OCI-LY7 (cell line): ENCODE data around the gene SCAF8. TPM values are rescaled to one million over a fixed set of nuclear protein-coding genes. Genes with fewer than 3 reads are reported as not detected.

ENCODE experiments used
- BruUV-seq: library from RNA; stranded (reverse); fragments of 400-500 nt; replicated peaks from 2 replicates; lab custom pipeline; 2021; lab: Mats Ljungman, UMichigan
- CTCF ChIA-PET: fragments of 300-600 bp; sonication (Branson Sonifier 250); formaldehyde crosslinking; loops from one replicate; lab custom pipeline; 2022; ENCODE audit warnings: antibody characterized with exemption; ENCODE audit not compliant: unreplicated experiment; lab: Charles Lee
- POLR2A ChIA-PET: fragments of 300-600 bp; sonication (Branson Sonifier 250); formaldehyde crosslinking; loops from one replicate; lab custom pipeline; 2022; ENCODE audit warnings: antibody characterized with exemption; lab: Charles Lee
- DNase-seq: peaks from one replicate; pipeline ENCODE4 v3.0.0-alpha.2; 2015; ENCODE audit warnings: low spot score
- H2AFZ ChIP-seq: fragments of 200-600 bp; sonication (generic), shearing (Covaris generic); 2 replicates; pipeline ENCODE4 v1.6.1; 2014; ENCODE audit warnings: mild to moderate bottlenecking, antibody characterized with exemption, low read length, moderate library complexity
- H3K27ac ChIP-seq: fragments of 200-600 bp; sonication (generic); 2 replicates; pipeline ENCODE4 v1.5.1; 2014; ENCODE audit warnings: mixed run types, low read depth, mild to moderate bottlenecking, moderate library complexity, low read length, inconsistent platforms; ENCODE audit not compliant: poor library complexity, severe bottlenecking
- H3K36me3 ChIP-seq: fragments of 200-600 bp; sonication (generic); 2 replicates; pipeline ENCODE4 v1.6.1; 2014; ENCODE audit warnings: mild to moderate bottlenecking, antibody characterized with exemption, low read length, moderate library complexity, mixed read lengths; ENCODE audit not compliant: insufficient read depth
- H3K4me1 ChIP-seq: fragments of 200-600 bp; sonication (generic); 2 replicates; pipeline ENCODE4 v1.5.1; 2014; ENCODE audit warnings: mild to moderate bottlenecking, low read length; ENCODE audit not compliant: insufficient read depth, poor library complexity, severe bottlenecking
- H3K4me2 ChIP-seq: fragments of 200-600 bp; sonication (generic); 2 replicates; pipeline ENCODE4 v1.6.1; 2014; ENCODE audit warnings: mild to moderate bottlenecking, low read length
- H3K4me3 ChIP-seq: fragments of 200-600 bp; sonication (generic); 2 replicates; pipeline ENCODE4 v1.5.1; 2014; ENCODE audit warnings: mild to moderate bottlenecking, low read depth, low read length; ENCODE audit not compliant: poor library complexity, severe bottlenecking
- H3K79me2 ChIP-seq: fragments of 200-600 bp; sonication (generic); 2 replicates; pipeline ENCODE4 v1.6.1; 2016; ENCODE audit warnings: low read depth, mild to moderate bottlenecking, low read length, moderate library complexity, mixed read lengths; ENCODE audit not compliant: insufficient read depth
- H3K9me2 ChIP-seq: fragments of 200-600 bp; sonication (generic); 2 replicates; pipeline ENCODE4 v1.6.1; 2016; ENCODE audit warnings: mild to moderate bottlenecking, low read length, mixed read lengths; ENCODE audit not compliant: insufficient read depth
- H3K9me3 ChIP-seq: fragments of 200-600 bp; sonication (generic); 2 replicates; pipeline ENCODE4 v1.6.1; 2014; ENCODE audit warnings: mild to moderate bottlenecking, mixed run types, low read length, mixed read lengths
- H4K20me1 ChIP-seq: fragments of 200-600 bp; sonication (generic); 2 replicates; pipeline ENCODE4 v1.6.1; 2014; ENCODE audit warnings: mild to moderate bottlenecking, antibody characterized with exemption, low read length, moderate library complexity, mixed read lengths; ENCODE audit not compliant: insufficient read depth
- CTCF ChIP-seq: fragments of 200-600 bp; sonication (generic); conservative IDR thresholded peaks from 2 replicates; pipeline ENCODE4 v1.5.1; 2014; ENCODE audit warnings: mild to moderate bottlenecking, antibody characterized with exemption, low read length, moderate library complexity, mixed read lengths
- EZH2phosphoT487 ChIP-seq: fragments of 200-600 bp; sonication (generic); IDR thresholded peaks from 2 replicates; pipeline ENCODE4 v1.6.1; 2018; ENCODE audit warnings: low read depth, borderline replicate concordance, mild to moderate bottlenecking, mixed run types, antibody characterized with exemption, low read length, moderate library complexity, mixed read lengths
- intact Hi-C: fragments of 100-400 bp; cut with micrococcal nuclease; formaldehyde crosslinking; loops from one replicate; pipeline ENCODE4 v1.10.0; 2022; ENCODE audit not compliant: unreplicated experiment
- total RNA-seq, 2 experiments: library from RNA; depleted of rRNA in 1 of 2; stranded (reverse); fragments of >200 nt in 1 of 2; shearing (Covaris generic) in 1 of 2; gene quantifications; 2 replicates each; pipeline ENCODE4 v1.2.3, GENCODE V29; 2014 to 2022

SCAF8 gene
- total RNA-seq, 2 experiments from 2014 or later = 25.8 to 47.0 TPM

DNA sequence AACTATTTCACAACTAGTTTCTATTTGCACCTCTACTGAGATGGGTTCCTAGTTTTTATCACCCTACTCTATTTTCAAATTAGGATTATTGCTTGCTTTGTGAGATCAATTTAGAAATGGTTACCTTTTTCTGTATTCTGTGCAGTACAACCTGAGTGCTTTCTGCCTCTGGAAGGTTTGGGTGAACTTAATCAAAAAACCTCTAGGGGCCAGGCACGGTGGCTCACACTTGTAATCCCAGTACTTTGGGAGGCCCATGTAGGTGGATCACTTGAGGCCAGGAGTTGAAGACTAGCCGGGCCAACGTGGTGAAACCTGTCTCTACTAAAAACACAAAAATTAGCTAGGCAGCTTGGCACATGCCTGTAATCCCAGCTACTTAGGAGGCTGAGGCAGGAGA, 63.3 kb downstream of the SCAF8 start:
- Histone ChIP-seq H2AFZ (no peak overlapping the region), H3K36me3 (peaks cover 80% of the 10 kb centered on the region), H3K79me2 (peaks cover 11% of the 10 kb centered on the region), H3K4me3 (no peak overlapping the region), H3K4me1 (peaks cover 9% of the 10 kb centered on the region), H3K9me3 (no peaks in the 10 kb centered on the region), H3K9me2 (no peaks in the 10 kb centered on the region), H3K4me2 (no peak overlapping the region), H3K27ac (no peak overlapping the region), H4K20me1 (no peaks in the 10 kb centered on the region)
- ChIA-PET POLR2A (interaction anchor here (1.1 kb wide), 1 partner anchor 33 kb away, joined by 4 read pairs; no protein-coding TSS in a partner anchor), CTCF (no interaction called here)
- no peak for DNase-seq
- BruUV-seq = no TSS peak
- intact Hi-C loops = no loop called here
- TF ChIP-seq CTCF = no peak
- TF ChIP-seq EZH2phosphoT487 = no peak

DNA sequence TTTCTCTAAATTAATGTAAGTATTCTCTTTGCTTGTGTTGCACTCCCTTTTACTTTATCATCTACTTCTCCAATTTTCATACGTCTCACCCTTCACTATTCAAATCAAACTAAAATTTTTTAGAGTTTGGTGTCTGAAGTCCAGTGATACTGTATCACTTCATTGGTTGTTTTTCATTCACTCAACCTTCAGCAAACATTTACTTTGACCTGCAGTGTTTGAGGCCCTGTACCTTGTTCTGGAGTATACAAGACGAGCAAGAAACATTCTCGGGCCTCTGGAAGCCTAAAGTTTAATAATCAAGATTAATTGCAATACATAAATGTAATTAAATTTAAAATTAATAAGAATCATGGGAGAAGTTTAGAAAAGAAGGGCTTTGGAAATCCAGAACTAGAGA, 64.6 kb downstream of the SCAF8 start:
- Histone ChIP-seq H3K4me3 (no peak overlapping the region), H3K4me2 (no peak overlapping the region), H3K36me3 (peaks cover 80% of the 10 kb centered on the region), H2AFZ (no peak overlapping the region), H3K9me2 (no peaks in the 10 kb centered on the region), H3K79me2 (peaks cover 4% of the 10 kb centered on the region), H4K20me1 (no peaks in the 10 kb centered on the region), H3K4me1 (no peaks in the 10 kb centered on the region), H3K27ac (no peak overlapping the region), H3K9me3 (no peaks in the 10 kb centered on the region)
- intact Hi-C loops = no loop called here
- ChIA-PET POLR2A (interaction anchor here (1.0 to 1.5 kb wide), 2 partner anchors 9 to 11 kb away, joined by 3 read pairs; no protein-coding TSS in a partner anchor), CTCF (no interaction called here)
- DNase-seq = no peak
- TF ChIP-seq CTCF (no peak), EZH2phosphoT487 (no peak)
- no TSS peak for BruUV-seq

DNA sequence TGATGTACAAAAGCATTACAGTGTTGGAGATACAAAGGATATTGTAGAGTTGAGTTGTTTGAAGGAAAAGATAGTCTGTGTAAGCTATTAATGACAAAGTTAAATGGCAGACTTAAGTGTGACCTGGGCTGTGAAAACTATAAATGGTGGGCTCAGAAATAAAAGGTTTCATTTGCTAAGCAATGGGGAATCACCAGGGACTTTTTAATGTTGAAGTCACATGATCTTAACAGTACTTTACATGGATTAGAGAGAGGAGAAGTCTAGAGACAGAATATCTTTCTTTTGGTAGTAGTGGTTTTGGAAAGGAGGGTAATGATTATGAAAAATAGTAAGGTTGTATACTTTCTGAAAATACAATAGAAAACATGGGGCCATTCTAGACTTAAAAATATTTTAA, 67.1 kb downstream of the SCAF8 start:
- H3K27ac ChIP-seq = no peak overlapping the region

More for the DNA sequence above, 67.1 kb downstream of the SCAF8 start:
- Histone ChIP-seq H2AFZ (no peak overlapping the region), H3K4me1 (peaks cover 3% of the 10 kb centered on the region), H3K9me2 (no peaks in the 10 kb centered on the region), H3K79me2 (no peaks in the 10 kb centered on the region), H4K20me1 (no peaks in the 10 kb centered on the region), H3K4me2 (no peak overlapping the region), H3K36me3 (peaks cover 82% of the 10 kb centered on the region), H3K4me3 (no peak overlapping the region), H3K9me3 (no peaks in the 10 kb centered on the region)
- no peak for TF ChIP-seq CTCF
- TF ChIP-seq EZH2phosphoT487 = no peak
- intact Hi-C loops = no loop called here
- CTCF ChIA-PET = no interaction called here
- BruUV-seq = no TSS peak
- POLR2A ChIA-PET = interaction anchor here (1.1 kb wide), 1 partner anchor 13 kb away, joined by 3 read pairs; no protein-coding TSS in a partner anchor
- no peak for DNase-seq
